Superior temporal gyrus (tissue), 1 donor: ENCODE results near the gene KLHL17.
A peak's percentile ranks its signal among the peaks of the same experiment; 100 is the strongest.

Experiments used
- DNase-seq: peaks from one replicate; pipeline ENCODE4 v3.0.0-alpha.2; 2016; ENCODE audit errors: extremely low spot score

The KLHL17 gene

GRCh38 chr1:960363-961131 is at the start of gene KLHL17:
Gene KLHL17, plus strand, starts transcription at chr1:960584. Its CDS starts 110 bp downstream, at chr1:960694.
- DNase-seq, result peak; percentile 60

GRCh38 chr1:910881-911721 is 49.3 kb upstream of the KLHL17 start:
- no peak for DNase-seq

DNA sequence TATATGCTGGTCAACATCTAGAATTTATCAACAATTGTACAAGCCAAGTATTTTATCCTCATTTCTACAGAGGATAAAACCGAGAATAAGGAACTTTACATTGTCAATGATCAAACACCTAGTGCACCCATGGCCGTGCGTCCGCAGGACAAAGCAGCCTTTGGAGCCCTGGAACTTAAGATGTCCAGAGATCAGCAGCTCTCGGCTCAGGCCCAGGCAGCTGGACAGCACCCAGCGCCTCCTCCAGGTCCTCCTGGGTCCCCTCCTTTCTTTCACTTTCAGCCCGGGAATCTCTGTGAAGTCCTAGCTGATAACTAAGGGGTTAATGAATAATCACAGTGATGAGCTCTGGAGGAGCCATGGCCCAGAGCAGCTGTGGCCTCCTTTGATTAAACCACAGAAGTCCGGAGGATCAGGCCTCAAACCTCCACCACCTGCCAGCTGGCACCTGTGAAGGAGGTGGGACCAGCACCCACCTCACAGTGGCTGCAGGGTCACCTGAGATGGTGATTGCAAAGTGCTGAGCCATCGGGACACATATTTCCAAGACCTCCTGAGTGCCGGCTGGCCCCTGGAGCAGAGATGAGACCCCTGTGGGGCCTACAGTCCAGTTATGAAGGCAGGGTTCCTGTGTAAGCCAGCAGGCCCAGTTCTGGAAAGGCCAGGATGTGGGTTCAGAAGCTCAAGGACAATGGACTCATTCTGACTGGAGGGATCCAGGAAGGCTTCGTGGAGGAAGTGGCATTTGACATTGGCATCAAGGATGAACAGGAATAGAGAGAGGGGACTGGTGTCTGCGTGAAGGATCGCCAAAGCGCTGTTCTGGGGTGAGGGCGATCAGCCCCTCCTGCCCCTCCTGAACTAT is 48.3 kb upstream of the KLHL17 start:
- no peak for DNase-seq

- DNase-seq, result no peak
Observed at GRCh38 chr1:912740-913301, 47.6 kb upstream of the KLHL17 start.

GRCh38 chr1:913491-914130 is 46.8 kb upstream of the KLHL17 start:
- no peak for DNase-seq

DNA sequence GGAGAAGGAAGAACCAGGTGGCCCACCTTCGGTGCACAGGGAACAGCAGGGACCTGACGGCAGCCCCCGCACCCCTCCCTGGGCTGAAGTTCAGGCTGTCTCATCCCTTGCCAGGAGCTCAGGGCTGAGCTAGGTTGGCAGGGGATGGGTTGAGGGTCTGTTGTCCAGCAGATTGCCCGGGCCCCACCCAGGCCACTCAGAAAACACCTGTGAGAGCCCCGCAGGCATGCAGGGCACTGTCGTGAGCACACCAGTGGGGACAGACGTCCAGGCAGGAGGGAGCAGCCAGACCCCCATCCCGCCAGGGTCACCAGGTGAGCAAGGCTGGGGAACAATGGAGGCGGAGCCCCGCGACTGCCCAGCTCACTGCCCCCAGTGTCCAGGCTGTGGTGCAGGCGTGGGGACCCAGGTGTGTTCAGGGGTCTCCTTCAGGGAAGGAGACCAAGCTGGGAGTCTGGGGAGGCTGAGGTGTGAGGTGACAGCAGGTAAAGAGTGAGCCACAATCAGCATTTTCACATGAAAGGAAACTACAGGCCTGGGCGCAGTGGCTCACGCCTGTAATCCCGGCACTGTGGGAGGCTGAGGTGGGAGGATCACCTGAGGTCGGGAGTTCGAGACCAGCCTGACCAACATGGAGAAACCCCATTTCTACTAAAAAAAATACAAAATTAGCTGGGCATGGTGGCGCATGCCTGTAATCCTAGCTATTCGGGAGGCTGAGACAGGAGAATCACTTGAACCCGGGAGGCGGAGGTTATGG is 46.1 kb upstream of the KLHL17 start:
- DNase-seq, result no peak

DNA sequence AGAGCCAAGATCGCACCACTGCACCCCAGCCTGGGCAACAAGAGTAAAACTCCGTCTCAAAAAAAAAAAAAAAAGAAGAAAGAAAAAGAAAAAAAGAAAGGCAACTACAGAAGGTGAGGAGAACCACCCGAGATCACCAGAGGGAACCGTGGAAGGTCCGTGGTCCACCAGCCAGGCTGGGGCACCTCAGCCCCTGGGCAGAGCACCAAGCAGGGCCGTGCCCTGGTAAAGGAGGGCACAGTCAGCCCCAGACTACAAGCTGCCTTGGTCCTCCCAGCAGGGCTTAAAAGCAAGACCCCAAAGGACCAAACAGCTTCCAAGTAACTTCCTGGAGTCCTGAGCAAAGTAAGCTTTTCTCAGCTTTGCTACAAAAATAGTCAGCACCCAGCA is 45.5 kb upstream of the KLHL17 start:
- no peak for DNase-seq

- DNase-seq, result no peak
Observed at GRCh38 chr1:915295-916172, 44.9 kb upstream of the KLHL17 start.

DNA sequence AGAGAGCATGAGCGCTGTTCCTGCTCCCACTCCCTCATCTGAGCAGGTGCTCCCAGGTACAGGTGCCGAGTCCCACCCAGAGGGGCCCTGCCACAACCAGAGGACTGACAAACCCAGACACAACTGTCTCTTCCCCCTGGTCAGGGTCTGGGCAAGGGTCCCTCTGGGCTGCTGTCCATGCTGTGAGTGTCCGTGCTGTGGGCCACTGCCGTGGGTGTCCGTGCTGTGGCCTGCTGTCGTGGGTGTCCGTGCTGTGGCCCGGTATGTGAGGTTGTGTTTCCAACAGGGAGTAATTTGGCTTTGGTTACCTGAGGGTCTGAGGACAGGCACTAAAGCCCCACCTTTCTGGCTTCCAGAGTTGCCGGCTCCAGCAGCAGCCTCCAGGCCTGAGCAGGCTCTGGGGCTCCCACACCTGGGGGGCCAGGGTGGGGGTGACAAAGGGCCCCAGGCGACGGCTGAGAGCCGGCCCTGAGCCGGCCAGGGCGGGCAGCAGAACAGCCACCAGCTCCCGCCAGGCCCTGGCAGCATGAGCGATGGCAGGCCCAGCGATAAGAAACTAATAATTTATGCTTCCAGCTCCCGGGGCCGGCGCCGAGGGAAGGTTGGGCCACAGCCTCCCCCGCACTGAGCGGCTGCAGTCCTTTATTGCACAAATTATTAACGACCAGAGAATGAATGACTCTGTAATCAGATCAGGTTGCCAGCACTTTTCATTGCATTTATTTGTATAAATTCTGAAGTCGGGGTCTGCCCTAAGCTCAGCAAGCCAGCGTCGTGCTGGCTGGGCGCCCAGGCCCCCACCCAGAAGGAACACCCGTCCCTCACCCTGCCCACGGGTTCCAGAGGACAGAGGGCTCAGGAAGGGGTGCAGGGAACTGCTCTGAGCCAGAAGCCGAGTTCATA is 44.0 kb upstream of the KLHL17 start:
- no peak for DNase-seq

GRCh38 chr1:917076-917459 is 43.3 kb upstream of the KLHL17 start:
- no peak for DNase-seq

DNA sequence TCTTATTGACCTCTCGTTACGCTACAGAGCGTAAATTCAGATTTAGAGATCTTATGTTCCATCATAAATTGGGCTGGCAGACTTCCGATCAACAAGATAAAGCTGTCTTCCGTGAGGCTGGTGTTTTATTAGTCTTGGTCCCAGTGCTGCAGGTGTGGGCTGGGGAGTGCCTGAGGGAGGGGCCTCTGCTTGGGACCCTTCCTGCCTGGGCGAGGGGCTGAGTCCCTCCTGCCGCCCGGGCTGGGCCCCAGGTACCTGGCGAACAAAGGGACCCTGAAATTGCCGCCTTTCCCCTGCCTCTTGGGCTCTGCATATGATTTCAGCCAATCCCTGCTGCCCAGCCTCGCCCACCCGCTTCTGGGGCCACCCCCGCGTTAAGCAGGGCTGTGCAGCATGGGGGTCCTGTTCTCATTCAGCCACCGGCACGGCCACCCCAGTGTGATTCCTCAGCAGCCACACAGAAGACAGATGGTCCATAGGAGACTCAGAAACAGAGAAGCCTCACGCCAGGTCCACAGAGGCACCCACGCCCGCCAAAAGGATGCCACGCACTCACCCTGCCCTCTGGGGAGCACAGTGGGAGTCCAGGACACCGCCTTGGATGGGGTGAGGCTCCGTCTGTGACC is 42.8 kb upstream of the KLHL17 start:
- DNase-seq, result no peak

- no peak for DNase-seq
Observed at GRCh38 chr1:918353-918752, 42.0 kb upstream of the KLHL17 start.

- DNase-seq, result no peak
Observed at GRCh38 chr1:918843-919242, 41.5 kb upstream of the KLHL17 start.

GRCh38 chr1:919271-919872 is 41.0 kb upstream of the KLHL17 start:
- DNase-seq, result no peak

DNA sequence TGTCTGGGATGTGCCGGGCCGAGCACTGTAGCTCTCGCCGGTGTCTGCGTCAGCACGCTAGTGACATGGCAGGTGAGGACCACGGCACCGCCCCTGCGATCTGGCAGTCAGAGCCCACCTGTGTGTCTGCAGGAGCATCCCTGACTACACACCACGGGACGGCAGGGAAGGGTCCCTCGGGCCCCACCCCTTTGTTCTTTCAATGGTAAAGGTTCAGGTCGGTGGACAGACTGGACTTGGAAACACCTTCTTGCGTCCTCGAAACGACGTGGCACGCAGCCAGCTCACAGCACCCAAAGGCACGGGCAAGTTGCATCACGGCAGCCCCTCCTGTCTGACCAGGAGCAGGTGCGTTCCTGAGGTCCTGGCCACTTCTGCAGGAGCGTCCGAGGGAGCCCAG is 40.4 kb upstream of the KLHL17 start:
- no peak for DNase-seq

- no peak for DNase-seq
Observed at GRCh38 chr1:920521-920920, 39.9 kb upstream of the KLHL17 start.

DNA sequence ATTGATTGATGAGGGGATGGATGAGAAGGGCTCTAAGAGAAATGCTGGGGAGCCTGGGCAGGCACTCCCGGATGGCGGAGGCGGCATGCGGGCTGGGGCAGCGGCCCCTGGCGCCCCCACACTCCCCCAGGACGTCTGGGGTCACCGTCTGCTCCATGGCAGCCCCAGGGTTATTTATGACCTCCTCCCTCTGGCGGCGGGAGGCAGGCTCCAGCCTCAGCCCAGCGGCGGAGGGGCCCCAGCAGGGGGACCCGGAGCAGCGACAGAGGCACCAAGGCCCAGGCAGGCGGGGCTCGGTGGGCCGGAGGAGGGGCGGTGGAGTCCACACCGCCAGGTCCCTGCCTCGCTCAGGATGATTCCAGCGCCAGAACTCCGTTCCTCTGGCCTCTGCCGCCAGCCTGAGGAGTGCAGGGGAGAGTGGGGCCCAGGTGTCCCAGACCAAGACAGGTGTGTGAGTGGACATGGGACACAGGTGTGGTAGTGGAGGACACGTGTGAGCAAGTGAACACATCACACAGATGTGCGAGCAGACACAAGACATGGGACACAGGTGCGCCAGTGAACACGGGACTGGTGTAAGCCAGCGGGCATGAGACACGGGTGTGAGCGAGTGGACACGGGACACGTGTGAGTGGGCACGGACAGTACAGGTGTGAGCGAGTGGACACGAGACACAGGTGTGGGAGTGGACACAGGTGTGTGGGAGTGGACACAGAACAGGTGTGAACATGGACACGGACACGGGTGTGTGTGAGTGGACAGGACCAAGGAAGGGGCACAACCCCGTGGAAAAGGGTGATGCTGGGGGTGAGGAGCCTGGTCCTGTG is 39.2 kb upstream of the KLHL17 start:
- peak; percentile 61 for DNase-seq
